Stimulated activated CD4-positive, alpha-beta T cell treated with anti-CD3 and anti-CD28 coated beads, Interleukin-4, amount 100 ng/mL, for 48 hours (primary cell): ENCODE data around the gene PDE6A.

Experiments
- DNase-seq, 2 donors: peaks; one replicate each; pipeline ENCODE4 v3.0.0-alpha.2; 2020; ENCODE audit warnings: low read depth in 2 of 2

Gene PDE6A

GRCh38 chr5:149930749-149931574 is 13.6 kb downstream of the PDE6A start:
- no peak for DNase-seq

GRCh38 chr5:149930043-149930748 is 14.4 kb downstream of the PDE6A start:
- no peak for DNase-seq

GRCh38 chr5:149924486-149924885 is 20.1 kb downstream of the PDE6A start:
- no peak for DNase-seq

- no peak for DNase-seq
These were observed 21.6 kb downstream of the PDE6A start for GRCh38 chr5:149922950-149923349.

GRCh38 chr5:149921597-149921996 is 23.0 kb downstream of the PDE6A start:
- no peak for DNase-seq

GRCh38 chr5:149917073-149917676 is 27.4 kb downstream of the PDE6A start:
- DNase-seq, result no peak

GRCh38 chr5:149916334-149917072 is 28.1 kb downstream of the PDE6A start:
- DNase-seq, result no peak

GRCh38 chr5:149915392-149916260 is 29.0 kb downstream of the PDE6A start:
- no peak for DNase-seq

- DNase-seq, result no peak
These were observed 30.9 kb downstream of the PDE6A start for GRCh38 chr5:149913436-149914419.

- no peak for DNase-seq
These were observed 32.2 kb downstream of the PDE6A start for GRCh38 chr5:149912226-149912871.

GRCh38 chr5:149911031-149911430 is 33.6 kb downstream of the PDE6A start:
- DNase-seq, result no peak

GRCh38 chr5:149907828-149908227 is 36.8 kb downstream of the PDE6A start:
- DNase-seq, result no peak

- DNase-seq, result no peak
These were observed 39.6 kb downstream of the PDE6A start for GRCh38 chr5:149904977-149905376.

GRCh38 chr5:149904293-149904886 is 40.2 kb downstream of the PDE6A start:
- no peak for DNase-seq

- no peak for DNase-seq
These were observed 41.2 kb downstream of the PDE6A start for GRCh38 chr5:149903404-149903803.

- DNase-seq, result no peak
These were observed 42.4 kb downstream of the PDE6A start for GRCh38 chr5:149902177-149902576.

- no peak for DNase-seq
These were observed 43.1 kb downstream of the PDE6A start for GRCh38 chr5:149901511-149901910.

- DNase-seq, result no peak
These were observed 44.2 kb downstream of the PDE6A start for GRCh38 chr5:149900390-149900789.

- no peak for DNase-seq
These were observed 45.8 kb downstream of the PDE6A start for GRCh38 chr5:149898811-149899210.
